DND-41 (cell line): Measurements from ENCODE around the gene FANCB.

Experiments
- CTCF ChIP-seq: IDR thresholded peaks from 2 replicates; pipeline ENCODE4 v1.5.1; 2012; ENCODE audit warnings: borderline replicate concordance, low read length, moderate library complexity, mild to moderate bottlenecking; ENCODE audit not compliant: poor library complexity, severe bottlenecking; ENCODE audit errors: extremely low read depth
- EZH2 ChIP-seq: IDR thresholded peaks from 3 replicates; pipeline ENCODE4 v1.6.1; 2012; ENCODE audit warnings: borderline replicate concordance, low read depth, mild to moderate bottlenecking, moderate library complexity, low read length, inconsistent platforms; ENCODE audit not compliant: severe bottlenecking

DNA sequence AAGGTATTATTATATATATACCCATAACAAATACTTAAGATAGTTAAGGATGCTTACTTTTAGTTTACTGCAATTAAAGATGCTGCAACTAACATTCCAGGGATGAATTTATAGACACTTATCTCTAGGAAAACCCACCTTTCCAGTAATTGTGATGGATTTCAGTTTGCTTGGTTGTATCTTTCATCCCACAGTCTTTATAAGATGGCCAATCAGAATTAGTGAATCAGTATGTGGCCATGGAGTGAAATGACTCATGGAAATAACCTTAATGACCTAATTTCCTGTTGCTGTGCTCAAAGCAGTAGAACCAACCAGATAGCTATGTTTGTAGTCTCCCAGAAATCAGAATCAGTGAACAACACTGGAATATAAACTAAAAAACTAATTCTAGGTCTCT, 26.7 kb upstream of the FANCB start:
- TF ChIP-seq CTCF: no peak
- no peak for TF ChIP-seq EZH2
